ENCODE measurements around the gene HIC1.

The HIC1 gene

GRCh38 chr17:2107050-2107449 lies 52.1 kb downstream of the HIC1 start:
- no peak for DNase-seq

DNA sequence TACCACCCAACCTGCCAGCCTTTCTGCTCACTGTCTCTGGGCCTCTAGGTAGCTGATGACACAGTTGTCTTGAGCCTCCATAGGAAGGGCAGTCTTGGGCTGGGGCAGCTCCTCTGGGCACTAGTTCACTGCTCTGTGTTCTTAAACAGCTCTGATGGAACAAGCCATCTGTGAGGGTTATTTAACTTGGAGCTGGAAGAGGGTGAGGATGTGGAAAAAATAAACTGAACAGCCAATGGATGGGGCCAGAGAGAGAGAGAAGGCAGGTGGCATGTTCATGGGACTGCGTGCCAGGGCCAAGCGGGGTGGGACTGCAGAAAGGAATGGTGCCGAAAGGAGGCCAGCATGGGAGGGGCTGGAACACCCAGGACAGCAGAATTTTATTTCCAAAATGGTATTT lies 52.6 kb downstream of the HIC1 start:
- DNase-seq, result no peak

GRCh38 chr17:2108170-2108569 lies 53.3 kb downstream of the HIC1 start:
- DNase-seq, result no peak

DNA sequence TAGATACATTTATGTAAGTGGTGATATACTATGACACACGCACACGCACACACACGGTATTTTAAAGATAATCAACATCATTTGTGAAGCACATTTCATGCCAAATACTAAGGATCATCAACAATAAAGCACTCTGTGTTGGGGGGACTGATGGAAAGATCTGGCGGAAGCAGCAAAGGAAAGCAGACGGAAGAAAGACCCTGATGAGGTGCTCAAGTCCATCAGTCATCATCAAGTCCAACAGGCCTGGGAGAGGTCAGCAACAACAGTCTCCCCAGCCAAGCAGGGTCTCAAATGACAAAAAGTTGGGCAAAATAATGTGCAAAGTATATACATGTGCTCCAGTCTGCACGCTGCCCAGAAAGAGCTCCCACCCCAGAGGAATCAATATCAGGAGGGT lies 55.5 kb downstream of the HIC1 start:
- no peak for DNase-seq

DNA sequence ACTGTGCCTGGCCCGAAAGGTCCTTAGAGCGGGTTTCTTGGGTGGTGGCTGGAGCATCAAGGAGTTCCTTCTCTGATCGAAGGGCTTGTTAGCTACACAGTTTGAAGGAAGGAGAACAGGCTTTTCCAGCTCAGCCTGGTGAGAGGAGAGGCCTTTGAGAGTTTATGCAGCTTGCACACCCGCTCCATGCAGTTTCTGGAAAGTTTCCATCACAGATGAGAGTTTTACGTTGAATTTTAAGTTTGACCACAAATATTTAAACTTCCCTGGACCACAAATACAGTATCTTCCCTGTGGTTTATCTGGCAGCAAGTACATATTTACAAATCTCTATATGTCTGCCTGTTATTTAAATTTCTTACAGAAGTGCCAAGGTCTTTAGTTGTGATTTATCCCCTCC lies 56.8 kb downstream of the HIC1 start:
- no peak for DNase-seq

All from activated CD8-positive, alpha-beta memory T cell treated with anti-CD3 and anti-CD28 coated beads for 24 hours (primary cell).